Natural killer cell (primary cell): ENCODE measurements around the gene SMARCA4. TPM values are rescaled to one million over a fixed set of nuclear protein-coding genes. Genes with fewer than 3 reads are reported as not detected.

Experiments used
- ATAC-seq, 3 donors: fragments of 150-1000 bp in 2 of 3; fragments of 200-7000 bp in 1 of 3; cut with Tn5 transposase; 1 replicate in 1 of 3; 2 replicates in 2 of 3; pipeline ENCODE4 v1.10.0; 2021; ENCODE audit warnings: mild to moderate bottlenecking in 2 of 3, moderate library complexity in 2 of 3
- DNase-seq, 2 donors: peaks; one replicate each; pipeline versions ENCODE4 v3.0.0 to v3.0.0-alpha.2; 2013 to 2021; ENCODE audit warnings: mixed read lengths in 1 of 2
- H3K27ac ChIP-seq: one replicate; pipeline ENCODE4 v1.5.1; 2013; ENCODE audit warnings: mild to moderate bottlenecking, low read length
- H3K27me3 ChIP-seq: one replicate; pipeline ENCODE4 v1.6.1; 2013; ENCODE audit warnings: low read length; ENCODE audit not compliant: control insufficient read depth, insufficient read depth
- H3K36me3 ChIP-seq: one replicate; pipeline ENCODE4 v1.6.1; 2013; ENCODE audit warnings: low read length; ENCODE audit not compliant: control insufficient read depth, insufficient read depth
- H3K4me1 ChIP-seq: one replicate; pipeline ENCODE4 v1.6.1; 2013; ENCODE audit warnings: low read length; ENCODE audit not compliant: control insufficient read depth, insufficient read depth
- H3K4me3 ChIP-seq: one replicate; pipeline ENCODE4 v1.5.1; 2013; ENCODE audit warnings: low read length
- H3K9me3 ChIP-seq: one replicate; pipeline ENCODE4 v1.6.1; 2013; ENCODE audit warnings: low read length; ENCODE audit not compliant: control insufficient read depth, insufficient read depth
- H3K27ac Mint-ChIP-seq, 2 donors: one replicate each; pipeline ENCODE4 v1.8.0; 2022; ENCODE audit warnings: mild to moderate bottlenecking in 2 of 2, mixed read lengths in 2 of 2, moderate library complexity in 1 of 2
- H3K27me3 Mint-ChIP-seq, 2 donors: one replicate each; pipeline ENCODE4 v1.8.0; 2022; ENCODE audit warnings: low read depth in 2 of 2, mixed read lengths in 2 of 2
- H3K36me3 Mint-ChIP-seq: one replicate; pipeline ENCODE4 v1.8.0; 2022; ENCODE audit warnings: mixed read lengths
- H3K4me1 Mint-ChIP-seq, 2 donors: one replicate each; pipeline ENCODE4 v1.8.0; 2022; ENCODE audit warnings: mixed read lengths in 2 of 2
- H3K4me3 Mint-ChIP-seq: one replicate; pipeline ENCODE4 v1.8.0; 2022; ENCODE audit warnings: mild to moderate bottlenecking, moderate library complexity, mixed read lengths
- H3K9me3 Mint-ChIP-seq, 2 donors: one replicate each; pipeline ENCODE4 v1.8.0; 2022; ENCODE audit warnings: mixed read lengths in 2 of 2
- CTCF ChIP-seq: fragments of 200-600 bp; IDR thresholded peaks from one replicate; pipeline ENCODE4 v1.8.0; 2022; ENCODE audit warnings: antibody characterized with exemption
- WGBS: methylation state at CpG from one replicate; pipeline ENCODE4 v1.1.7; 2013; ENCODE audit warnings: missing lambda C conversion rate; ENCODE audit not compliant: insufficient coverage; 5-methylcytosine and 5-hydroxymethylcytosine counted together
- intact Hi-C: fragments of 100-400 bp; cut with micrococcal nuclease; formaldehyde crosslinking; loops from one replicate; pipeline ENCODE4 v1.14.2; 2022
- total RNA-seq, 4 donors: library from RNA; stranded (reverse); fragments of 120-200 nt in 1 of 4; gene quantifications; one replicate each; pipeline versions ENCODE4 v1.2.3 to v1.2.4, GENCODE V29; 2013 to 2022

SMARCA4 gene
- total RNA-seq, 3 donors from 2014 or later (not counting 1 experiment from before 2014, with no cell fraction given), result 85.4 to 96.1 (median 93.6) TPM

DNA sequence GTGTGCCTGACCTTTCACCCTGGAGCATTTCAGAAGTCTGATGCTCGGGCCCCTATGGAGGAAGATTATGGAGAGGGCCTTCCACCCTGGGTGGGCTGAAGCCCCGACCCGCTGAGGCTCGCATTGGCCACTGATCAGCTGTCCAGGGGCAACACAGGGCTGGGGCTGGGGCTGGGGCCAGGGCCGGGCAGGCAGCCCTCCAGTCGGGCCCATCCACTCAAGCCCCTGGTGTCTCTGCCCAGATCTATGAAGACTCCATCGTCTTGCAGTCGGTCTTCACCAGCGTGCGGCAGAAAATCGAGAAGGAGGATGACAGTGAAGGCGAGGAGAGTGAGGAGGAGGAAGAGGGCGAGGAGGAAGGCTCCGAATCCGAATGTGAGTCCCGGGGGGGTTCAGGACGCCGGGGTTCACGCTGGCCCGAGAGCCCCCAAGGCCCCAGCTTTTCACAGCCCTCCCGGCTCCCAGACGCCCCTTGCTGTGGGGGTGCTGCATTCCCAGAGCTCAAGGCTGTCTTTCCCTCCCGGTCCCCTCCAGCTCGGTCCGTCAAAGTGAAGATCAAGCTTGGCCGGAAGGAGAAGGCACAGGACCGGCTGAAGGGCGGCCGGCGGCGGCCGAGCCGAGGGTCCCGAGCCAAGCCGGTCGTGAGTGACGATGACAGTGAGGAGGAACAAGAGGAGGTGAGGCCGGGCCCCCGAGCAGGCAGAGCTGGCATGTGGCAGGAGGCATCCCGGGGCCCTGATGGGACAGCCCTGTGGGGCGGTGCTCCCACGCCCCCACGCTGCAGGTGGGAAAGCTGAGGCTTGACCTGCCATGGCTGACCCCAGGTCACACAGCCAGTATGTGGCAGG is 98.9 kb downstream of the SMARCA4 start:
- DNase-seq (no peak), ATAC-seq (no peak)
- Histone ChIP-seq H3K9me3 (no peaks in the 10 kb centered on the region), H3K36me3 (peaks cover 19% of the 10 kb centered on the region), H3K4me3 (no peak overlapping the region), H3K27ac (no peak overlapping the region), H3K27me3 (no peaks in the 10 kb centered on the region), H3K4me1 (no peaks in the 10 kb centered on the region)
- peak overlapping the region in 1 of 2 donors; percentile 32 for H3K27ac Mint-ChIP-seq
- WGBS, result 98% methylated on average over 43 of the region's 43 CpGs
- no peak overlapping the region for H3K4me3 Mint-ChIP-seq
- H3K9me3 Mint-ChIP-seq, result no peaks in the 10 kb centered on the region
- no peak for TF ChIP-seq CTCF
- intact Hi-C loops, result no loop called here
- H3K4me1 Mint-ChIP-seq, result no peaks in the 10 kb centered on the region
- H3K36me3 Mint-ChIP-seq, result no peaks in the 10 kb centered on the region
- no peaks in the 10 kb centered on the region for H3K27me3 Mint-ChIP-seq

- Mint-ChIP-seq H3K4me3 (no peak overlapping the region), H3K9me3 (no peaks in the 10 kb centered on the region), H3K36me3 (no peaks in the 10 kb centered on the region), H3K27ac (no peak overlapping the region), H3K27me3 (no peaks in the 10 kb centered on the region), H3K4me1 (no peaks in the 10 kb centered on the region)
- ATAC-seq (no peak), DNase-seq (no peak)
- intact Hi-C loops, result no loop called here
- WGBS, result 96% methylated on average over 14 of the region's 14 CpGs
- Histone ChIP-seq H3K4me1 (no peaks in the 10 kb centered on the region), H3K36me3 (peaks cover 14% of the 10 kb centered on the region), H3K9me3 (no peaks in the 10 kb centered on the region), H3K27ac (no peak overlapping the region), H3K27me3 (no peaks in the 10 kb centered on the region), H3K4me3 (no peak overlapping the region)
- no peak for TF ChIP-seq CTCF
These were observed 101.1 kb downstream of the SMARCA4 start for GRCh38 chr19:11061952-11062351.

DNA sequence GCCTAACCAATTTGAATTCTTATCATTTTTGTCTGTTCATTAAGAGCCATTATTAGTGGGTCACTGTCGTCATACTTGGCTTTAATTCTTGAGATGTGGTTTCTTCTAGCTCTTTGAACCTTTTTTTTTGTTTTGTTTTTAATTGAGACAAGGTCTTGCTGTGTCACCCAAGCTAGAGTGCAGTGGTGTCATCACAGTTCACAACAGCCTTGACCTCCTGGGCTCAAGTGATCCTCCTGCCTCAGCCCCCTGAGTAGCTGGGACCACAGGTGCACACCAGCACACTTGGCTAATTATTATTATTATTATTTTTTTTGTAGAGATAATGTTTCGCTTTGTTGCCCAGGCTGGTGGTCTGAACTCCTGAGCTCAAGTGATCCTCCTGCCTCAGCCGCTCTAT is 102.6 kb downstream of the SMARCA4 start:
- ATAC-seq, result no peak
- Mint-ChIP-seq H3K27ac (no peak overlapping the region), H3K36me3 (no peaks in the 10 kb centered on the region), H3K27me3 (no peaks in the 10 kb centered on the region), H3K9me3 (no peaks in the 10 kb centered on the region), H3K4me1 (no peaks in the 10 kb centered on the region), H3K4me3 (no peak overlapping the region)
- H3K4me1 ChIP-seq, result no peaks in the 10 kb centered on the region
- no peak for TF ChIP-seq CTCF
- peaks cover 16% of the 10 kb centered on the region for H3K36me3 ChIP-seq
- H3K27me3 ChIP-seq, result no peaks in the 10 kb centered on the region
- intact Hi-C loops, result no loop called here
- no peak overlapping the region for H3K27ac ChIP-seq
- no peaks in the 10 kb centered on the region for H3K9me3 ChIP-seq
- WGBS, result 79% methylated on average over 2 of the region's 3 CpGs
- DNase-seq, result no peak
- no peak overlapping the region for H3K4me3 ChIP-seq
